ENCODE measurements around the gene ARL14EP. TPM values are rescaled to one million over a fixed set of nuclear protein-coding genes. Genes with fewer than 3 reads are reported as not detected.

The ARL14EP gene
- total RNA-seq, 1 donor = 27.4 TPM

GRCh38 chr11:30285416-30286121 lies 37.3 kb upstream of the ARL14EP start:
- no peak for DNase-seq (ENCODE audit: low read depth)
- no peak overlapping the region for H3K4me3 ChIP-seq (ENCODE audit: low read depth, low read length)
- TF ChIP-seq CTCF (IDR thresholded peaks at IDR 0.05; ENCODE audit: insufficient read depth, low read length) = no peak

- DNase-seq (ENCODE audit: low read depth) = no peak
- no peak overlapping the region for H3K4me3 ChIP-seq (ENCODE audit: low read depth, low read length)
- no peak for TF ChIP-seq CTCF (IDR thresholded peaks at IDR 0.05; ENCODE audit: insufficient read depth, low read length)
Observed at GRCh38 chr11:30291331-30291730, 31.6 kb upstream of the ARL14EP start.

GRCh38 chr11:30292545-30292944 lies 30.4 kb upstream of the ARL14EP start:
- TF ChIP-seq CTCF (IDR thresholded peaks at IDR 0.05; ENCODE audit: insufficient read depth, low read length) = no peak
- no peak overlapping the region for H3K4me3 ChIP-seq (ENCODE audit: low read depth, low read length)
- no peak for DNase-seq (ENCODE audit: low read depth)

- TF ChIP-seq CTCF (IDR thresholded peaks at IDR 0.05; ENCODE audit: insufficient read depth, low read length) = no peak
- DNase-seq (ENCODE audit: low read depth) = no peak
- no peak overlapping the region for H3K4me3 ChIP-seq (ENCODE audit: low read depth, low read length)
Observed at GRCh38 chr11:30295178-30295885, 27.6 kb upstream of the ARL14EP start.

GRCh38 chr11:30304620-30305019 lies 18.3 kb upstream of the ARL14EP start:
- no peak for DNase-seq (ENCODE audit: low read depth)
- no peak overlapping the region for H3K4me3 ChIP-seq (ENCODE audit: low read depth, low read length)
- TF ChIP-seq CTCF (IDR thresholded peaks at IDR 0.05; ENCODE audit: insufficient read depth, low read length) = no peak

- TF ChIP-seq CTCF (IDR thresholded peaks at IDR 0.05; ENCODE audit: insufficient read depth, low read length) = no peak
- no peak overlapping the region for H3K4me3 ChIP-seq (ENCODE audit: low read depth, low read length)
- no peak for DNase-seq (ENCODE audit: low read depth)
Observed at GRCh38 chr11:30310623-30311022, 12.3 kb upstream of the ARL14EP start.
